Endothelial cell (in vitro differentiated cells): Measurements from ENCODE around the gene SAG. TPM values are rescaled to one million over a fixed set of nuclear protein-coding genes. Genes with fewer than 3 reads are reported as not detected.

ENCODE experiments used
- DNase-seq: peaks from one replicate; pipeline ENCODE4 v3.0.0; 2021; ENCODE audit warnings: low spot score
- H3K27ac Mint-ChIP-seq: one replicate; pipeline ENCODE4 v1.8.0; 2021; ENCODE audit warnings: mixed read lengths, inconsistent platforms; ENCODE audit not compliant: unreplicated experiment
- H3K27me3 Mint-ChIP-seq: one replicate; pipeline ENCODE4 v1.8.0; 2021; ENCODE audit warnings: mild to moderate bottlenecking, moderate library complexity, mixed read lengths, inconsistent platforms; ENCODE audit not compliant: unreplicated experiment
- H3K36me3 Mint-ChIP-seq: one replicate; pipeline ENCODE4 v1.8.0; 2021; ENCODE audit warnings: mild to moderate bottlenecking, low read depth, mixed read lengths, inconsistent platforms; ENCODE audit not compliant: unreplicated experiment
- H3K4me1 Mint-ChIP-seq: one replicate; pipeline ENCODE4 v1.8.0; 2021; ENCODE audit warnings: mild to moderate bottlenecking, mixed read lengths, inconsistent platforms; ENCODE audit not compliant: unreplicated experiment
- H3K4me3 Mint-ChIP-seq: one replicate; pipeline ENCODE4 v1.8.0; 2021; ENCODE audit warnings: mild to moderate bottlenecking, mixed read lengths, inconsistent platforms; ENCODE audit not compliant: unreplicated experiment
- H3K9me3 Mint-ChIP-seq: one replicate; pipeline ENCODE4 v1.8.0; 2021; ENCODE audit warnings: mixed read lengths, inconsistent platforms; ENCODE audit not compliant: unreplicated experiment
- total RNA-seq: library from RNA; stranded (reverse); fragmentation: NEBNext Ultra II Directional; extraction: Animal tissue kit (Norgen Biotek cat#: 25700); gene quantifications from one replicate; pipeline ENCODE4 v1.2.1, GENCODE V29; 2021; ENCODE audit not compliant: unreplicated experiment
- TF ChIP-seq, protein P1 (sequence below): fragments of 200-600 bp; sonication (generic); IDR thresholded peaks from one replicate; pipeline ENCODE4 v1.5.0; 2021; ENCODE audit warnings: antibody characterized with exemption; ENCODE audit not compliant: unreplicated experiment

SAG gene
- total RNA-seq, 1 donor from 2014 or later: not detected

- H3K36me3 Mint-ChIP-seq: no peaks in the 10 kb centered on the region
- no peak overlapping the region for H3K4me3 Mint-ChIP-seq
- H3K9me3 Mint-ChIP-seq: no peaks in the 10 kb centered on the region
- H3K4me1 Mint-ChIP-seq: no peaks in the 10 kb centered on the region
- H3K27ac Mint-ChIP-seq: no peak overlapping the region
- H3K27me3 Mint-ChIP-seq: peaks cover 1% of the 10 kb centered on the region
- DNase-seq: no peak
- TF ChIP-seq, protein P1, sequence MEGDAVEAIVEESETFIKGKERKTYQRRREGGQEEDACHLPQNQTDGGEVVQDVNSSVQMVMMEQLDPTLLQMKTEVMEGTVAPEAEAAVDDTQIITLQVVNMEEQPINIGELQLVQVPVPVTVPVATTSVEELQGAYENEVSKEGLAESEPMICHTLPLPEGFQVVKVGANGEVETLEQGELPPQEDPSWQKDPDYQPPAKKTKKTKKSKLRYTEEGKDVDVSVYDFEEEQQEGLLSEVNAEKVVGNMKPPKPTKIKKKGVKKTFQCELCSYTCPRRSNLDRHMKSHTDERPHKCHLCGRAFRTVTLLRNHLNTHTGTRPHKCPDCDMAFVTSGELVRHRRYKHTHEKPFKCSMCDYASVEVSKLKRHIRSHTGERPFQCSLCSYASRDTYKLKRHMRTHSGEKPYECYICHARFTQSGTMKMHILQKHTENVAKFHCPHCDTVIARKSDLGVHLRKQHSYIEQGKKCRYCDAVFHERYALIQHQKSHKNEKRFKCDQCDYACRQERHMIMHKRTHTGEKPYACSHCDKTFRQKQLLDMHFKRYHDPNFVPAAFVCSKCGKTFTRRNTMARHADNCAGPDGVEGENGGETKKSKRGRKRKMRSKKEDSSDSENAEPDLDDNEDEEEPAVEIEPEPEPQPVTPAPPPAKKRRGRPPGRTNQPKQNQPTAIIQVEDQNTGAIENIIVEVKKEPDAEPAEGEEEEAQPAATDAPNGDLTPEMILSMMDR: no peak
Measured at GRCh38 chr2:233381638-233381995, 74.0 kb downstream of the SAG start.

- no peak overlapping the region for H3K27ac Mint-ChIP-seq
- no peak overlapping the region for H3K4me3 Mint-ChIP-seq
Measured at GRCh38 chr2:233384015-233384414, 76.4 kb downstream of the SAG start.

GRCh38 chr2:233384811-233385488 lies 77.3 kb downstream of the SAG start:
- Mint-ChIP-seq H3K4me1 (no peaks in the 10 kb centered on the region), H3K36me3 (no peaks in the 10 kb centered on the region), H3K4me3 (no peak overlapping the region), H3K27me3 (peaks cover 1% of the 10 kb centered on the region), H3K27ac (no peak overlapping the region), H3K9me3 (no peaks in the 10 kb centered on the region)
- DNase-seq: no peak
- TF ChIP-seq, protein P1: no peak

More at GRCh38 chr2:233384015-233384414, 76.4 kb downstream of the SAG start:
- TF ChIP-seq, protein P1: no peak
- no peaks in the 10 kb centered on the region for H3K4me1 Mint-ChIP-seq
- H3K36me3 Mint-ChIP-seq: no peaks in the 10 kb centered on the region
- H3K27me3 Mint-ChIP-seq: peaks cover 1% of the 10 kb centered on the region
- H3K9me3 Mint-ChIP-seq: no peaks in the 10 kb centered on the region
- no peak for DNase-seq

- TF ChIP-seq, protein P1: no peak
- Mint-ChIP-seq H3K27ac (no peak overlapping the region), H3K27me3 (peaks cover 1% of the 10 kb centered on the region), H3K4me3 (no peak overlapping the region), H3K9me3 (no peaks in the 10 kb centered on the region), H3K36me3 (no peaks in the 10 kb centered on the region), H3K4me1 (no peaks in the 10 kb centered on the region)
- no peak for DNase-seq
Measured at GRCh38 chr2:233385489-233386044, 78.0 kb downstream of the SAG start.

DNA sequence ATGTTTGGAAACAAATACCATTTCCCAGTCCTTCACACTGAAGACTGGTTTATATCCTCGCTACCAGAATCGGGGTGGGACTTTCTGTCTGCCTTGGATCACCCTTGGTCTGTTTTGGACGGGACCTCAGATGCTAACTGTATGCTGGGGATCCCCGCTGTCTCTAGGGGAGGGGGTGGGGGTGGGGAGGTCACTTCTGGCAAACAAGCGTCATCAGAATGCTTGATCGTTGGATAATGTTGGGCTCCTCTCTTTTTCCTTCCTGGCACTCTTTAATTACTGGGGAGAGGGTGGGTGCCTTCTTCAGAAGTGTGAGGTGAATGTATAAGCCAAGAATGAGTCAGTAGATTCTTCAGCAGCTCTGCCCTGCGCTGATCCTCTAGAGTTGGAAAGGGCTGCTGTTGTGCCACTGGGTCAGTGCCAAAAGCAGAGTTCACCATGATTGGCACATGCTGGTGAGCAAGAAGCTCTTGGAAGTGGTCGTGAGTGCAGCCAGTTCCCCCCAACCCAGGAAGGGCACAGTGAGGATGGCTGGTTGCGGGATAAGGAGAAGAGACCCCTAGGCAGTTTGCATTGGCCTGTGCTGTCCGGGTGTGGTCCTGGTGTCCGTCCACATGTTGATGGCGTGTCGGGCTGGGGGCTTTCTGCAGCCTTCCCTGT lies 78.9 kb downstream of the SAG start:
- H3K27me3 Mint-ChIP-seq: peaks cover 1% of the 10 kb centered on the region
- H3K9me3 Mint-ChIP-seq: no peaks in the 10 kb centered on the region
- H3K4me3 Mint-ChIP-seq: no peak overlapping the region
- no peaks in the 10 kb centered on the region for H3K36me3 Mint-ChIP-seq
- no peaks in the 10 kb centered on the region for H3K4me1 Mint-ChIP-seq
- H3K27ac Mint-ChIP-seq: no peak overlapping the region
- DNase-seq: no peak
- TF ChIP-seq, protein P1: no peak
